HepG2 (cell line): ENCODE results near the gene SIAH1. TPM values are rescaled to one million over a fixed set of nuclear protein-coding genes. Genes with fewer than 3 reads are reported as not detected.

Experiments used
- AKAP8 ChIP-seq: sonication (generic); formaldehyde crosslinking; IDR thresholded peaks from 2 replicates; pipeline ENCODE4 v1.5.1; 2020; ENCODE audit warnings: mild to moderate bottlenecking, missing genetic modification reagents
- FOXC1 ChIP-seq: sonication (generic); formaldehyde crosslinking; IDR thresholded peaks from 2 replicates; pipeline ENCODE4 v1.8.0; 2022; ENCODE audit warnings: mild to moderate bottlenecking, missing genetic modification reagents, borderline replicate concordance
- HNF4A ChIP-seq: sonication (generic); formaldehyde crosslinking; IDR thresholded peaks from 2 replicates; pipeline ENCODE4 v1.4.0; 2020; ENCODE audit warnings: missing genetic modification reagents
- HNF4G ChIP-seq, 2 experiments: sonication (generic) in 1 of 2; formaldehyde crosslinking in 1 of 2; IDR thresholded peaks; 2 replicates each; pipeline versions ENCODE4 v1.4.0 to v1.6.1; 2011 to 2020; ENCODE audit warnings: borderline replicate concordance in 2 of 2, low read depth in 2 of 2, mild to moderate bottlenecking in 2 of 2, low read length in 1 of 2, missing genetic modification reagents in 1 of 2, moderate library complexity in 1 of 2
- JUND ChIP-seq: sonication (generic); formaldehyde crosslinking; IDR thresholded peaks from 2 replicates; pipeline ENCODE4 v1.8.0; 2022; ENCODE audit warnings: mild to moderate bottlenecking, missing genetic modification reagents
- MAZ ChIP-seq, 2 experiments: sonication (generic) in 1 of 2; formaldehyde crosslinking in 1 of 2; IDR thresholded peaks; 2 replicates each; pipeline versions ENCODE4 v1.5.0 to v1.6.1; 2012 to 2020; ENCODE audit warnings: low read depth in 2 of 2, mild to moderate bottlenecking in 2 of 2, borderline replicate concordance in 1 of 2, improper control_type of control experiment in 1 of 2, low read length in 1 of 2, missing genetic modification reagents in 1 of 2, moderate library complexity in 1 of 2
- MTA1 ChIP-seq: sonication (generic); formaldehyde crosslinking; IDR thresholded peaks from 2 replicates; pipeline ENCODE4 v1.4.0; 2020; ENCODE audit warnings: missing genetic modification reagents, mild to moderate bottlenecking, borderline replicate concordance
- MZF1 ChIP-seq: sonication (generic); formaldehyde crosslinking; IDR thresholded peaks from 2 replicates; pipeline ENCODE4 v1.8.1; 2023; ENCODE audit warnings: mild to moderate bottlenecking, missing genetic modification reagents, borderline replicate concordance
- PAF1 ChIP-seq: IDR thresholded peaks from 2 replicates; pipeline ENCODE4 v1.6.1; 2016; ENCODE audit warnings: missing genetic modification reagents, missing compliant biosample characterization
- REPIN1 ChIP-seq: sonication (generic); formaldehyde crosslinking; IDR thresholded peaks from 2 replicates; pipeline ENCODE4 v1.8.0; 2022; ENCODE audit warnings: missing genetic modification reagents, low read depth, mild to moderate bottlenecking, borderline replicate concordance
- SOX6 ChIP-seq, 2 experiments: fragments of 450-650 bp in 1 of 2; sonication (generic) in 1 of 2; formaldehyde crosslinking in 1 of 2; IDR thresholded peaks; 2 replicates each; pipeline versions ENCODE4 v1.4.0 to v1.6.1; 2017 to 2020; ENCODE audit warnings: antibody characterized with exemption in 1 of 2, mild to moderate bottlenecking in 1 of 2, missing genetic modification reagents in 1 of 2
- YEATS4 ChIP-seq: sonication (generic); formaldehyde crosslinking; IDR thresholded peaks from 2 replicates; pipeline ENCODE4 v1.4.0; 2020; ENCODE audit warnings: missing genetic modification reagents, borderline replicate concordance
- ZHX1 ChIP-seq: sonication (generic); formaldehyde crosslinking; IDR thresholded peaks from 2 replicates; pipeline ENCODE4 v1.8.1; 2022; ENCODE audit warnings: low read depth, mild to moderate bottlenecking, missing genetic modification reagents
- ZNF160 ChIP-seq: sonication (generic); formaldehyde crosslinking; IDR thresholded peaks from 2 replicates; pipeline ENCODE4 v1.8.0; 2022; ENCODE audit warnings: mild to moderate bottlenecking, inconsistent platforms, missing genetic modification reagents
- ZNF180 ChIP-seq: sonication (generic); formaldehyde crosslinking; IDR thresholded peaks from 2 replicates; pipeline ENCODE4 v1.4.0; 2020; ENCODE audit warnings: low read depth, missing genetic modification reagents, borderline replicate concordance
- ZNF383 ChIP-seq: sonication (generic); formaldehyde crosslinking; IDR thresholded peaks from 2 replicates; pipeline ENCODE4 v1.4.0; 2020; ENCODE audit warnings: missing genetic modification reagents, mild to moderate bottlenecking, borderline replicate concordance
- ZNF432 ChIP-seq: sonication (generic); formaldehyde crosslinking; IDR thresholded peaks from 2 replicates; pipeline ENCODE4 v1.5.0; 2020; ENCODE audit warnings: missing genetic modification reagents, mild to moderate bottlenecking, borderline replicate concordance
- ZNF558 ChIP-seq: sonication (generic); formaldehyde crosslinking; IDR thresholded peaks from 2 replicates; pipeline ENCODE4 v1.9.0; 2022; ENCODE audit warnings: mild to moderate bottlenecking, missing genetic modification reagents, borderline replicate concordance
- ZNF614 ChIP-seq: IDR thresholded peaks from 2 replicates; pipeline ENCODE4 v1.6.1; 2018; ENCODE audit warnings: missing biosample characterization, missing genetic modification reagents, inconsistent platforms, borderline replicate concordance
- ZNF850 ChIP-seq: sonication (generic); formaldehyde crosslinking; conservative IDR thresholded peaks from 2 replicates; pipeline ENCODE4 v1.9.0; 2021; ENCODE audit warnings: mild to moderate bottlenecking, missing genetic modification reagents
- polyA plus RNA-seq, 8 experiments: library from polyadenylated mRNA; depleted of rRNA in 3 of 8; stranded (reverse) in 7 of 8; unstranded in 1 of 8; fragments of >200 nt; fragmentation: Illumina TruSeq in 4 of 8; extraction: Trizol in 4 of 8; gene quantifications; 2 replicates each; pipeline versions ENCODE4 v1.2.1 to v1.2.3, GENCODE V29; 2011 to 2016; ENCODE audit warnings: low read depth in 4 of 8, missing spikeins in 1 of 8, mixed read lengths in 1 of 8; ENCODE audit not compliant: insufficient read depth in 1 of 8
- total RNA-seq, 5 experiments: library from RNA; depleted of rRNA; stranded (reverse); fragments of >200 nt; fragmentation: Illumina TruSeq; extraction: Trizol; gene quantifications; 2 replicates each; pipeline ENCODE4 v1.2.3, GENCODE V29; 2016; ENCODE audit warnings: low read depth in 1 of 5
- TF ChIP-seq, protein P1 (sequence below): sonication (generic); formaldehyde crosslinking; conservative IDR thresholded peaks from 2 replicates; pipeline ENCODE4 v1.4.0; 2020; ENCODE audit warnings: mild to moderate bottlenecking, missing genetic modification reagents, moderate library complexity

Gene SIAH1
- total and polyA plus RNA-seq, 2 of the 13 experiments (the other 11 are each of a cell fraction or from before 2014, with no cell fraction given): 16.0 to 28.6 TPM

DNA sequence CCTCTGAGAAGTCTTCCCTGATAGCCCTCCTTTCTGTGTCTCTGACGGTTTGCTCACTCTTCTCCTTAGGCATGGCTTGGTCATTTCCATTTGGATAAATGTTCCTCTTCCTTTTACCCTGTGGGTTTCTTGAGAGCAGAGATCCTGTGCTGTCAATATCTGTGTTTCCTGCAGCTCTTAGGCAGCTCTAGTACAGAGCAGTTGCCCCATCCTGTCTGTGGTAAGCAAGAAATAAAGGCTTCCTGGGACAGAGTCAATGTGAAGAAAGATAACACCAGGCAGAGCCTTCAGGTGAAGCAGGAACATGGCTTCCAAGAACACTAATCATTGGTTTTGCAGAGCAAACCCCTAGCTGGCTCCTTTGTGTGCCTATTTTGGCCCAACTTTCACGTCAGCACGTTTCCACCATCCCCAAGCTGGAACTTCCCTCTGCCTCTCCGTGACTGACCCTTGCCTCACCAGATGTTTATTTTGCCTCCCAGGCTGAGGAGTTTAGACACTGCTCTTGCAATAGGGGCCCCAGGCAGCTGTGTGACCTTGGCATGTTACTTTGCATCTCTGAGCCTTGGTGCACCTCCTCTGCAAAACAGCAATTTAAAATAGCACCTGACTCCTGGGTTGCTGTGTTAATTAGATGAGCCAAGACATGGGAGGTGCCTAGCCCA is 49.6 kb upstream of the SIAH1 start (continued):
- TF ChIP-seq, protein P1, sequence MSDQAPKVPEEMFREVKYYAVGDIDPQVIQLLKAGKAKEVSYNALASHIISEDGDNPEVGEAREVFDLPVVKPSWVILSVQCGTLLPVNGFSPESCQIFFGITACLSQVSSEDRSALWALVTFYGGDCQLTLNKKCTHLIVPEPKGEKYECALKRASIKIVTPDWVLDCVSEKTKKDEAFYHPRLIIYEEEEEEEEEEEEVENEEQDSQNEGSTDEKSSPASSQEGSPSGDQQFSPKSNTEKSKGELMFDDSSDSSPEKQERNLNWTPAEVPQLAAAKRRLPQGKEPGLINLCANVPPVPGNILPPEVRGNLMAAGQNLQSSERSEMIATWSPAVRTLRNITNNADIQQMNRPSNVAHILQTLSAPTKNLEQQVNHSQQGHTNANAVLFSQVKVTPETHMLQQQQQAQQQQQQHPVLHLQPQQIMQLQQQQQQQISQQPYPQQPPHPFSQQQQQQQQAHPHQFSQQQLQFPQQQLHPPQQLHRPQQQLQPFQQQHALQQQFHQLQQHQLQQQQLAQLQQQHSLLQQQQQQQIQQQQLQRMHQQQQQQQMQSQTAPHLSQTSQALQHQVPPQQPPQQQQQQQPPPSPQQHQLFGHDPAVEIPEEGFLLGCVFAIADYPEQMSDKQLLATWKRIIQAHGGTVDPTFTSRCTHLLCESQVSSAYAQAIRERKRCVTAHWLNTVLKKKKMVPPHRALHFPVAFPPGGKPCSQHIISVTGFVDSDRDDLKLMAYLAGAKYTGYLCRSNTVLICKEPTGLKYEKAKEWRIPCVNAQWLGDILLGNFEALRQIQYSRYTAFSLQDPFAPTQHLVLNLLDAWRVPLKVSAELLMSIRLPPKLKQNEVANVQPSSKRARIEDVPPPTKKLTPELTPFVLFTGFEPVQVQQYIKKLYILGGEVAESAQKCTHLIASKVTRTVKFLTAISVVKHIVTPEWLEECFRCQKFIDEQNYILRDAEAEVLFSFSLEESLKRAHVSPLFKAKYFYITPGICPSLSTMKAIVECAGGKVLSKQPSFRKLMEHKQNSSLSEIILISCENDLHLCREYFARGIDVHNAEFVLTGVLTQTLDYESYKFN (CRISPR knock-in tag): peak; percentile 49
- TF ChIP-seq JUND (CRISPR knock-in tag) (no peak), AKAP8 (CRISPR knock-in tag) (no peak), REPIN1 (0 out of 2 replicates have a peak, but pooled peaks have one; percentile 23), ZHX1 (CRISPR knock-in tag) (peak; percentile 73; the same call in 1 of the 2 replicates), SOX6 (IDR thresholded peaks at IDR 0.05) (no peak), SOX6 (CRISPR knock-in tag; IDR thresholded peaks at IDR 0.05) (0 out of 2 replicates have a peak, but pooled peaks have one; percentile 25), ZNF432 (CRISPR knock-in tag) (no peak), ZNF383 (CRISPR knock-in tag) (no peak), ZNF180 (no peak), MAZ (IDR thresholded peaks at IDR 0.05; ENCODE audit: borderline replicate concordance, low read depth, low read length) (no peak), MAZ (CRISPR knock-in tag; IDR thresholded peaks at IDR 0.05; ENCODE audit: low read depth) (no peak), HNF4G (IDR thresholded peaks at IDR 0.05; ENCODE audit: borderline replicate concordance, low read depth, low read length) (peak; percentile 64; the same call in 1 of the 2 replicates), HNF4G (CRISPR knock-in tag; IDR thresholded peaks at IDR 0.05; ENCODE audit: borderline replicate concordance, low read depth) (no peak), ZNF850 (CRISPR knock-in tag) (no peak), ZNF160 (CRISPR knock-in tag) (0 out of 2 replicates have a peak, but pooled peaks have one; percentile 33), MZF1 (CRISPR knock-in tag) (no peak), ZNF614 (CRISPR knock-in tag) (no peak), ZNF558 (CRISPR knock-in tag) (no peak), HNF4A (CRISPR knock-in tag) (peak; percentile 51; the same call in 1 of the 2 replicates), PAF1 (CRISPR knock-in tag) (no peak), MTA1 (no peak; the same call in 1 of the 2 replicates), FOXC1 (CRISPR knock-in tag) (no peak), YEATS4 (CRISPR knock-in tag) (0 out of 2 replicates have a peak, but pooled peaks have one; percentile 19)
